ENCODE results near the gene SLC6A18. TPM values are rescaled to one million over a fixed set of nuclear protein-coding genes. Genes with fewer than 3 reads are reported as not detected.

Gene SLC6A18
- total RNA-seq, 1 donor from 2014 or later = not detected

GRCh38 chr5:1186351-1187233 lies 38.6 kb upstream of the SLC6A18 start:
- no peak for DNase-seq (ENCODE audit: low read depth in 2 of 2)

- no peak for DNase-seq (ENCODE audit: low read depth in 2 of 2)
Observed at GRCh38 chr5:1187234-1187949, 37.8 kb upstream of the SLC6A18 start.

- no peak for DNase-seq (ENCODE audit: low read depth in 2 of 2)
Observed at GRCh38 chr5:1187950-1188334, 37.2 kb upstream of the SLC6A18 start.

- no peak for DNase-seq (ENCODE audit: low read depth in 2 of 2)
Observed at GRCh38 chr5:1188464-1188863, 36.7 kb upstream of the SLC6A18 start.

- no peak for DNase-seq (ENCODE audit: low read depth in 2 of 2)
Observed at GRCh38 chr5:1189269-1189668, 35.9 kb upstream of the SLC6A18 start.

GRCh38 chr5:1190278-1190677 lies 34.9 kb upstream of the SLC6A18 start:
- DNase-seq (ENCODE audit: low read depth in 2 of 2) = no peak

- DNase-seq (ENCODE audit: low read depth in 2 of 2) = no peak
Observed at GRCh38 chr5:1190837-1191239, 34.3 kb upstream of the SLC6A18 start.

GRCh38 chr5:1192971-1193590 lies 32.1 kb upstream of the SLC6A18 start:
- DNase-seq (ENCODE audit: low read depth in 2 of 2) = no peak

GRCh38 chr5:1193591-1193985 lies 31.6 kb upstream of the SLC6A18 start:
- DNase-seq (ENCODE audit: low read depth in 2 of 2) = no peak

- no peak for DNase-seq (ENCODE audit: low read depth in 2 of 2)
Observed at GRCh38 chr5:1194378-1194777, 30.8 kb upstream of the SLC6A18 start.

GRCh38 chr5:1195439-1195838 lies 29.7 kb upstream of the SLC6A18 start:
- no peak for DNase-seq (ENCODE audit: low read depth in 2 of 2)

GRCh38 chr5:1195916-1196315 lies 29.3 kb upstream of the SLC6A18 start:
- no peak for DNase-seq (ENCODE audit: low read depth in 2 of 2)

GRCh38 chr5:1196562-1196961 lies 28.6 kb upstream of the SLC6A18 start:
- no peak for DNase-seq (ENCODE audit: low read depth in 2 of 2)

GRCh38 chr5:1197876-1198666 lies 27.1 kb upstream of the SLC6A18 start:
- no peak for DNase-seq (ENCODE audit: low read depth in 2 of 2)

GRCh38 chr5:1199340-1199648 lies 25.9 kb upstream of the SLC6A18 start:
- no peak for DNase-seq (ENCODE audit: low read depth in 2 of 2)

- no peak for DNase-seq (ENCODE audit: low read depth in 2 of 2)
Observed at GRCh38 chr5:1199649-1200494, 25.3 kb upstream of the SLC6A18 start.

- DNase-seq (ENCODE audit: low read depth in 2 of 2) = no peak
Observed at GRCh38 chr5:1200495-1201326, 24.5 kb upstream of the SLC6A18 start.

GRCh38 chr5:1201327-1202025 lies 23.7 kb upstream of the SLC6A18 start, which contains the start of gene SLC6A19:
TSS of gene SLC6A19 (plus strand) at chr5:1201595. CDS start at chr5:1201651, 56 bp downstream.
- DNase-seq (ENCODE audit: low read depth in 2 of 2) = no peak
